T-helper 2 cell (primary cell): Measurements from ENCODE around the gene DNM1.
"Not testable (repeated sequence)": the region's sequence is repeated elsewhere in the genome, so short reads cannot be mapped to it uniquely, and the experiment has no call there.

Source experiments
- DNase-seq, 5 experiments: peaks; one replicate each; pipeline versions ENCODE4 v3.0.0 to v3.0.0-alpha.2; 2012 to 2022

DNM1 gene

DNA sequence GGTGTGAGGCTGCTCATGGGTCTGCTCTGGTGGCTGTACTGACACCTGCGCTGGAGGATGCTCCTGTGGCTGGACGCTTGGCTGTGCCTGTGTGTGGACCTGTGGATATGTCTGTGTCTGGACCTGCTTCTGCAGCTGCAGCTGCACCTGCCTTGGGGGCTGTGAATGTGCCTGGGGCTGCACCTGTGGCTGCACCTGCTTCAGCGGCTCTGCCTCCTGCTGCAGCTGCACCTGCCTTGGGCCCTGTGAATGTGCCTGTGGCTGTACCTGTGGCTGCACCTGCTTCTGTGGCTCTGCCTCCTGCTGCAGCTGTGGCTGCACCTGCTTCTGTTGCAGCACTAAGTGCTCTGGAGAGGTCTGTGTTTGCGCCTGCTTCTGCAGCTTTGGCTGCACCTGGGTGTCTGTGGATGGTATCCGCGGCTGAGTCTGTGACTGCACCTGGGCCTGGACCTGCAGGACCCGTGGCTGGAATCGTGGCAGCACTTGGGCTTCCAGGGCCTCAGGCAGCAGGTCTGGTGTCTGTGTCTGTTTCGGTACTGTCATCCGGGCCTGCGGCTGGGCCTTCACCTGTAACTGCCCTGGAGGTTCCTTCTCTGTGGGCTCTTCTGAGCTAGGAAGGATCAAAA, 24.3 kb upstream of the DNM1 start:
- no peak for DNase-seq

- DNase-seq, result no peak
These were observed 23.2 kb upstream of the DNM1 start for GRCh38 chr9:128180001-128180400.

GRCh38 chr9:128180447-128180846, 22.7 kb upstream of the DNM1 start:
- no peak for DNase-seq

DNA sequence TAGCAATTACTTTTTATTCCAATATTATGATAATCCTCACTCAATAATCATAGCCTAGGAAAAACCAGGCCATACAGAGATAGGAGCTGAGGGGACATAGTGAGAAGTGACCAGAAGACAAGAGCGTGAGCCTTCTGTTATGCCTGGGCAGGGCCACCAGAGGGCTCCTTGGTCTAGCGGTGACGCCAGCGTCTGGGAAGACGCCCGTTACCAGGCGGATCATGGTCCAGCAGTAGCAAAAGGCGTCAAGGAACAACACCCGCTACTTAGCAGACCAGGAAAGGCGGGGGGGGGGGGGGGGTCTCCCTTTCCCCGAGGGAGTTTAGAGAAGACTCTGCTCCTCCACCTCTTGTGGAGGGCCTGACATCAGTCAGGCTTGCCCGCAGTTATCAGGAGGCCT, 21.7 kb upstream of the DNM1 start:
- not testable (repeated sequence) for DNase-seq

GRCh38 chr9:128182893-128183588, 20.1 kb upstream of the DNM1 start:
- DNase-seq, result no peak

GRCh38 chr9:128185979-128186965, 16.9 kb upstream of the DNM1 start:
- DNase-seq, result no peak

- DNase-seq, result no peak
These were observed 15.8 kb upstream of the DNM1 start for GRCh38 chr9:128187361-128187760.

DNA sequence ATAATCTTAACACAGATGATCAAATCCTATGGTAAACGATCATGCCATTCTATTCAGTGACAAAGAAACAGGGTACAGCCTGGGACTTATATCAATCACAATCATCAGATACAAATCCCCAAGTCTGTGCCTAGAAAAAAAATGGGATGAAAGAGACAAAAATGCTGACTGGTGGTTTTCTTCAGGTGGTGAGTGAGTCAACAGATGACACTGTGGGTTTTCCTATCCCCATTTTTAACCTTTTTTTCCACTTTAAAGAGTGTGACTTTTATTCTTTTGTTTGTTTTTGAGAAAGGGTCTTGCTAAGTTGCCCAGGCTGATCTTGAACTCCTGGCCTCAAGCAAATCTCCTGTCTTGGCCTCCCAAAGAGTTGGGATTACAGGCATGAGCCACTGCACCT, 15.0 kb upstream of the DNM1 start:
- DNase-seq, result no peak

DNA sequence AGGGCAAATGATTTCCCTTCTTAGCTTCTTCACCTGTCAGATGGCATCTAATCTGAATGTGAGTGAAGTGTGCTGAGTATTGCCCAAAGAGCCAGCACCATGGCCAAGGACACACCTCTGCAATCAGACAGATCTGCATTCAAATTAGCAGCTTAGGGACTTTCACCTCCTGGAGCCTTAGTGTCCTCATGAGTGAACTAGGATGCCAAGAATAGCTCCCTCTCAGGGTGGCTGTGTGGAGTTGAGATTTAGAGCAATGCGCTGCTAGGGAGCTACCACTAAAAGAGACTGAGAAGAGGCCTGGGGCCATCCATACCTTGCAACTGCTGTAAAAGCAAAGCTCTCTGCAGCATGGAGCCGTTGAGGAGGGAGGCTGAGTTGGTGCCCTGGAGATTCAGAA, 13.2 kb upstream of the DNM1 start:
- no peak for DNase-seq

GRCh38 chr9:128190516-128191405, 12.4 kb upstream of the DNM1 start:
- peak in 2 of 5 experiments; percentile 12 to 52 for DNase-seq

- peak; percentile 47 to 83 (median 59) for DNase-seq
These were observed 11.7 kb upstream of the DNM1 start, which contains the start of gene CIZ1 for GRCh38 chr9:128191406-128192046. TSS of gene CIZ1 (minus strand) at chr9:128191572. CDS start at chr9:128190857, 715 bp downstream.

GRCh38 chr9:128192601-128193371, 10.4 kb upstream of the DNM1 start:
- peak in 3 of 5 experiments; percentile 29 to 30 (median 30) for DNase-seq

- DNase-seq, result no peak
These were observed 9.6 kb upstream of the DNM1 start for GRCh38 chr9:128193469-128194096.

DNA sequence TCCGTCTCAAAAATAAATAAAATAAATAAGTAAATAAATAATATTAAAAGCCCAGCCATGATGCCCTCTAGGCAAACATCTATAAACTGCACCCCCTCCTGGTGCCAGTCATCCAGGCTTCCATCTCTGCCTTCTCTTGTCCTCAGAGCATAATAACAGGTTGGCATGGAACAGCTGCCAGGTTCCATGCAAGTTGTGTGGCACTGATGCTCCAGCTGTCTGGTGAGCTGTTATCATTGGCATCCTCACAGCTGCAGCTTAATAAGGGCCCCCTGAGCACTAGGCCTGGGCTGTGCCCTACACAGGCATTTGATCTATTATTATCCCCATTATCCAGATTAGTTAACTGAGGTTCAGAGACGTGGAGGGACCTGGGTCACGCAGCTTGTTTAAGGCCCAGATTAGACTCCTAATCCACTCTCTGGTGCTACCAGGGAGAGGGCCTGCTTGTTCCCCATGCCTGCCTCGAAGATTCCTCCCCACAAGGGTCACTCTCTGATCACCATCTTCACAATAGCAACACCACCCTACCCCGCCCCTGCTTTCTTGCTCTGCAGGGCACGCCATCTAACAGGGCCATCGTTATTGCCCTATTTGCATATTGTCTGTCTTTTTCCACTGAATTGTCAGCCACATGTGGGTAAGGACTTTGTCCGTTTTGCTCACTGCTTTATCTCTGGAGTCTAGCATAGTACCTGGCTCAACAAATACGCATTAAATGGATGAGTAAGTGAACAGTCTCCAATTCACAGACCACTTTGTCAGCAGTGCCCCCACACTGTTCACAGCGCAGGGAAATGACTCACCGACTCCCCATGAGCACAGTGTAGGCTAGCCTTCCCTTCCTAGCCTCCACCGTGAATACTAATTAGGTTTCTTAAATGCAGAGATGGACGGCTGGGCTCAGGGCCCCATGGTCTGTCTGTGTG, 1.5 kb upstream of the DNM1 start:
- no peak for DNase-seq

DNA sequence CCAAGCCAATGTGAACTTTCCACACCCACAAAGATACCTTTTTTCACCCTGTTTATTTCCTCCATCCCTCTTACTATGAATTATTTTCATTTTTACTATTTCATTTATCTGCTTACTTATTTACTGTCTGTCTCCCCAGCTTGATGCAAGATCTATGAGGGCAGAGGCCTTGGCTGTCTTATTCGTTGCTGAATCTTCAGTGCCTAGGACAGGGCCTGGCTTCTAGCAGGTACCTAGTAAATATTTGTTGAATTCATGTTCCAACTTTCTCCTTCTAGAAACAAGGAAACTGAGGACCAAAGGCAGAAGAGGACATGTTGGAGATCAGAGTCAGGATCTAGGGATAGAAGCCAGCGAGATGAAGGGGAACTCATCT, 543 bp upstream of the DNM1 start:
- no peak for DNase-seq

DNA sequence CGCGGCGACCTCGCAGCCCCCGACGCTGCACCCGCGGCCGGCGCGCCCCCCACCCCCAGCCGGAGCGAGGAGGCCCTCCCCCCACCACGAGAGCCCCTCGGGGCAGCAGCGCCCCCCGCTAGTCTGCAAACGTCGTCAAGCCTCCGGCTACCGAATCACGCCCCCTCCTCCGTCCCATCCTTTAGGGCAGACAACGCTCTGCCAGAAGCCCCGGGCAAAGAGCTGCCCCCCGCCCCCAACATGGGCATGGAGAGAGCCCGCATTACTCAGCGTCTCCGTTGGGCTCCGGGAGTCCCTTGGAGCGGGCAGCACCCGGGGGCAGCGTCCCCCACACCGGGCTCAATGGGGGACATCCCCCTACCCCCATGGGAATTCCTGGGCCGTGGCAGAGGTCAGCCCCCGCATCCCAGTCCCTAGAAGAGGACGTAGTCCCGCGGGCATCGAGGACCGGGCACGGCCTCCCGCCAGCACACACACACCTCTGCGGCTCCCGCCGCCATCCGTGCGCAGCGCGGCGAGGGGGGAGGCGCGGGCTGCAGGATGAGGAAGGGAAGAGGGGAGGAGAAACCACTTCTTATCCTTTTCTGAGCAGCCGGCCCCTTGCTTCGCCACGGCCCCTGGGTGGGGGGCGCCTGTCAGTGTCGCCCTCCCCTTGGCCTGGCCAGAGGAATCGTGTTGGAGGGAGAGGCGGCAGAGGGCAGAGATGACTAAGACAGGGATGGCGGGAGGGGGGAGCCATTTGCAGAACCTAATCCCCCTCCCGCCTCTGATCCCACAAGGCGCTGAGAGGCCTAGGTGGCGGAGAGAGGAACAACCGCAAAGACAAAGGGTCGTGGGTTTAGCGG, 750 bp downstream of the DNM1 start:
- DNase-seq, result no peak

DNA sequence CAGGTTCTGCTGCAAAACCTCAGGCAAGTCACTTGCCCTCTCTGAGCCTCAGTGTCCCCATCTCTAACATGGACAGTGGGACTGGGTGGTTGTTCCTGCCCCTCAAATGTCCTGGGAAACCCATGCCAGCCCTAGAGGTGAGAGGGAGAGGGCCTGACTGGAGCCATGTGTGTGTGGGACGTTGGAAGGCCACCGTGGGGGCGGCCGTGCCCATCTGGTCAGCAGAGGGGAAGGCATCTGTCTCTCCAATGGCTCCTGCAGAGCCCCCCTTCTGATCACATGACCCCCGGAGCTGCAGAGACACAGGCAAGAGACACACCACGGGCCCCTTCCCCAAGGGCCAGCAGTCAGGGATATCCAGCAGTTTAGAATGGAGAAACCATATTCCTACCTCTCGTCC, 1.7 kb downstream of the DNM1 start:
- no peak for DNase-seq

DNA sequence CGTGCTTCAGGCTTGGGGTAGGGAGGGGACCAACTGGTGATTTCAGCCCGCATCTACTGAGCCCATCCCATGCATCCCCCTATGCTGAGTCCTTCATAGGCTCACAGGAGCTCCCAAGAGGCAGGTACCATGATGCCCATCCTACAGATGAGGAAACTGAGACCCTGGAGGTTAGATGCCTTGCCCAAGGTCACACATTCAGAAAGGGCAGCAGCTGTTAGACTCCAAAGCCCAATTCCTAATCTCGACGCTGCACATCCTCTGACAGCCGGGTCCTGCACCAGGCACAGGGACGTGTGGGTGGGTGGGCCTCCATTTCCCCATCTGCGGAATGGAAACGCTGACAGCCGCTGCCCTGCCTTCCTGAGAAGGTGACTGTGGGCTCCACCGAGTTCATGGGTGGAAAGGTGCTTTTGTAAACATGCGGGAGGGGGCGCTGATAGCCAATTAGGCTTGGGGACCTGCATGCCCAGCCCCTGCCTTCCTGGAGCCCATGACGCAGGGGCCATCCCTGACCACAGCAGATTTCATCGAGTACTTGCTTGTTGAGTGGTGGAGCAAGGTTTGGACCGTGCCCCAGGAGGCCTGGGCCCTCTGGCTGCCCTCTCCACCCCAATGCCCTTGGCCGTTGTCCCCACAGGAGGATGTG, 2.2 kb downstream of the DNM1 start:
- DNase-seq, result no peak
